Liver (tissue), 9 donors: ENCODE data around the gene ZNF267. TPM values are rescaled to one million over a fixed set of nuclear protein-coding genes. Genes with fewer than 3 reads are reported as not detected.
"Not testable (repeated sequence)": the region's sequence is repeated elsewhere in the genome, so short reads cannot be mapped to it uniquely, and the experiment has no call there.

Experiments used
- DNase-seq: peaks from one replicate; pipeline ENCODE4 v3.0.0-alpha.2; 2017; ENCODE audit warnings: low spot score
- H3K27ac ChIP-seq, 2 donors: one replicate each; pipeline ENCODE4 v1.7.0; 2013; ENCODE audit warnings: inconsistent platforms in 2 of 2, low read length in 2 of 2, control low read depth in 1 of 2, low read depth in 1 of 2, mild to moderate bottlenecking in 1 of 2
- H3K27me3 ChIP-seq, 4 donors: one replicate each; pipeline versions ENCODE4 v1.6.1 to v1.7.0; 2013; ENCODE audit warnings: low read length in 3 of 4, inconsistent platforms in 1 of 4, mild to moderate bottlenecking in 1 of 4, moderate library complexity in 1 of 4; ENCODE audit not compliant: control insufficient read depth in 4 of 4, insufficient read depth in 4 of 4
- H3K36me3 ChIP-seq, 4 donors: one replicate each; pipeline versions ENCODE4 v1.6.1 to v1.7.0; 2013; ENCODE audit warnings: low read length in 3 of 4, mild to moderate bottlenecking in 3 of 4, low read depth in 1 of 4, moderate library complexity in 1 of 4; ENCODE audit not compliant: control insufficient read depth in 4 of 4, insufficient read depth in 3 of 4
- H3K4me1 ChIP-seq, 4 donors: one replicate each; pipeline versions ENCODE4 v1.6.1 to v1.7.0; 2013; ENCODE audit warnings: low read length in 3 of 4, mild to moderate bottlenecking in 3 of 4, moderate library complexity in 1 of 4; ENCODE audit not compliant: control insufficient read depth in 4 of 4, insufficient read depth in 4 of 4
- H3K4me3 ChIP-seq, 3 donors: one replicate each; pipeline versions ENCODE4 v1.6.1 to v1.7.0; 2013; ENCODE audit warnings: low read length in 3 of 3, control low read depth in 1 of 3, low read depth in 1 of 3, mild to moderate bottlenecking in 1 of 3
- H3K9ac ChIP-seq, 2 donors: one replicate each; pipeline ENCODE4 v1.7.0; 2013; ENCODE audit warnings: low read length in 2 of 2, mild to moderate bottlenecking in 2 of 2, moderate library complexity in 2 of 2, control low read depth in 1 of 2, low read depth in 1 of 2
- H3K9me3 ChIP-seq, 4 donors: one replicate each; pipeline versions ENCODE4 v1.6.1 to v1.7.0; 2013; ENCODE audit warnings: low read length in 3 of 4; ENCODE audit not compliant: control insufficient read depth in 4 of 4
- CTCF ChIP-seq: fragments of 150-350 bp; IDR thresholded peaks from 2 replicates; pipeline ENCODE4 v1.5.1; 2017; ENCODE audit warnings: improper control_type of control experiment, low read depth, low read length; ENCODE audit not compliant: missing input control
- GABPA ChIP-seq, 2 donors: IDR thresholded peaks in 1 of 2; conservative IDR thresholded peaks in 1 of 2; 2 replicates each; pipeline ENCODE4 v1.6.1; 2016; ENCODE audit warnings: antibody characterized with exemption in 2 of 2, mild to moderate bottlenecking in 1 of 2, moderate library complexity in 1 of 2
- HNF4A ChIP-seq, 2 donors: conservative IDR thresholded peaks; 2 replicates each; pipeline ENCODE4 v1.6.1; 2016; ENCODE audit warnings: antibody characterized with exemption in 2 of 2, mild to moderate bottlenecking in 2 of 2
- HNF4G ChIP-seq: IDR thresholded peaks from 2 replicates; pipeline ENCODE4 v1.6.1; 2016; ENCODE audit warnings: antibody characterized with exemption
- JUND ChIP-seq, 2 donors: IDR thresholded peaks; 2 replicates each; pipeline ENCODE4 v1.6.1; 2016; ENCODE audit warnings: antibody characterized with exemption in 2 of 2
- RAD21 ChIP-seq, 2 donors: IDR thresholded peaks; 2 replicates each; pipeline ENCODE4 v1.6.1; 2016; ENCODE audit warnings: antibody characterized with exemption in 2 of 2, mild to moderate bottlenecking in 2 of 2
- RXRA ChIP-seq, 2 donors: IDR thresholded peaks; 2 replicates each; pipeline ENCODE4 v1.6.1; 2017 to 2018; ENCODE audit warnings: antibody characterized with exemption in 2 of 2, mild to moderate bottlenecking in 1 of 2
- TAF1 ChIP-seq: conservative IDR thresholded peaks from 2 replicates; pipeline ENCODE4 v1.6.1; 2016; ENCODE audit warnings: antibody characterized with exemption, mild to moderate bottlenecking
- YY1 ChIP-seq: IDR thresholded peaks from 2 replicates; pipeline ENCODE4 v1.6.1; 2016; ENCODE audit warnings: antibody characterized with exemption, mild to moderate bottlenecking
- WGBS: extraction: QIAGEN DNeasy Blood & Tissue Kit; methylation state at CpG from one replicate; pipeline ENCODE4 v1.1.7; 2013; 5-methylcytosine and 5-hydroxymethylcytosine counted together
- polyA plus RNA-seq, 2 donors: library from polyadenylated mRNA; stranded (reverse) in 1 of 2; unstranded in 1 of 2; fragments of 200-250 nt in 1 of 2; fragments of >200 nt in 1 of 2; fragmentation: Nextera tagmentation in 1 of 2; extraction: Ambion mirVana in 1 of 2; gene quantifications; one replicate each; pipeline versions ENCODE4 v1.2.1 to v1.2.3, GENCODE V29; 2013 to 2015
- total RNA-seq, 2 donors: library from RNA; depleted of rRNA; stranded (reverse); fragments of >200 nt; gene quantifications; one replicate each; pipeline ENCODE4 v1.2.3, GENCODE V29; 2014
- TF ChIP-seq, protein P1 (sequence below): IDR thresholded peaks from 2 replicates; pipeline ENCODE4 v1.6.1; 2016; ENCODE audit warnings: antibody characterized with exemption
- TF ChIP-seq, protein P2 (sequence below): IDR thresholded peaks from 2 replicates; pipeline ENCODE4 v1.6.1; 2016; ENCODE audit warnings: antibody characterized with exemption
- TF ChIP-seq, protein P3 (sequence below): IDR thresholded peaks from 2 replicates; pipeline ENCODE4 v1.6.1; 2016; ENCODE audit warnings: antibody characterized with exemption, mild to moderate bottlenecking
- donor health status: healthy.
- donor health status: healthy.
- donor health status: healthy.
- donor health status: healthy.
- donor health status: healthy.

ZNF267 gene
- total and polyA plus RNA-seq, 4 donors: 1.9 to 9.0 (median 3.7) TPM

DNA sequence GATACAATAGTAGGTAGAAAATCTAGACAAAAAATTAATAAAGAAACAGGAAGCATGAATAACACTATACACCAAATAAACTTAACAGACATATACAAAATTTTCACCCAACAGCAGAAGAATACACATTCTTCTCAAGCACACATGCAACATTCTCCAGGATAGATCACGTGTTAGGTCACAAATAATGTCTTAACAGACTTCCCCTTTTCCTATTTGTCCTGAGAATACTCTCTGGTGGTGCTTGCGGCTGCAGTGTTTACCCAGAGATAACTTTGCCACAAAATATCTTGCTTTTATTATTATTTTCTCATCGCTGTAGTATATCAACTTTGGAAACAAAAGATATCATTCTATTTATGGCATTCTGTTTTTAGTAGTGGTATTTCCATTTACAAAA lies 40.6 kb upstream of the ZNF267 start (continued):
- no peak for TF ChIP-seq CTCF

DNA sequence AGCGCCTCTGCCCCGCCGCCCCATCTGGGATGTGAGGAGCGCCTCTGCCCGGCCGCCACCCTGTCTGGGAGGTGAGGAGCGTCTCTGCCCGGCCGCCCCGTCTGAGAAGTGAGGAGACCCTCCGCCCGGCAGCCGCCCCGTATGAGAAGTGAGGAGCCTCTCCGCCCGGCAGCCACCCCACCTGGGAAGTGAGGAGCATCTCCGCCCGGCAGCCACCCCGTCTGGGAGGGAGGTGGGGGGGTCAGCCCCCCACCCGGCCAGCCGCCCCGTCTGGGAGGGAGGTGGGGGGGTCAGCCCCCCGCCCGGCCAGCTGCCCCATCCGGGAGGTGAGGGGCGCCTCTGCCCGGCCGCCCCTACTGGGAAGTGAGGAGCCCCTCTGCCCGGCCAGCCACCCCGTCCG lies 37.2 kb upstream of the ZNF267 start:
- not testable (repeated sequence) for DNase-seq, H3K9ac ChIP-seq, H3K4me3 ChIP-seq, H3K4me1 ChIP-seq, H3K27me3 ChIP-seq, H3K9me3 ChIP-seq, H3K27ac ChIP-seq, H3K36me3 ChIP-seq
- 90% methylated on average over 22 of the region's 31 CpGs for WGBS

- DNase-seq: no peak
- H3K27me3 ChIP-seq: no peaks in the 10 kb centered on the region
- no peak overlapping the region for H3K9ac ChIP-seq
- no peak overlapping the region for H3K27ac ChIP-seq
- H3K4me1 ChIP-seq: no peaks in the 10 kb centered on the region
- 59% methylated on average over 7 of the region's 7 CpGs for WGBS
- peaks cover 7 to 21% (median 16%) of the 10 kb centered on the region in 4 donors for H3K9me3 ChIP-seq
- H3K4me3 ChIP-seq: no peak overlapping the region
- TF ChIP-seq, protein P1, sequence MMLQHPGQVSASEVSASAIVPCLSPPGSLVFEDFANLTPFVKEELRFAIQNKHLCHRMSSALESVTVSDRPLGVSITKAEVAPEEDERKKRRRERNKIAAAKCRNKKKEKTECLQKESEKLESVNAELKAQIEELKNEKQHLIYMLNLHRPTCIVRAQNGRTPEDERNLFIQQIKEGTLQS: no peak
- TF ChIP-seq YY1 (no peak), RXRA (IDR thresholded peaks at IDR 0.05) (no peak), JUND (IDR thresholded peaks at IDR 0.05) (no peak), HNF4G (no peak)
- TF ChIP-seq, protein P2, sequence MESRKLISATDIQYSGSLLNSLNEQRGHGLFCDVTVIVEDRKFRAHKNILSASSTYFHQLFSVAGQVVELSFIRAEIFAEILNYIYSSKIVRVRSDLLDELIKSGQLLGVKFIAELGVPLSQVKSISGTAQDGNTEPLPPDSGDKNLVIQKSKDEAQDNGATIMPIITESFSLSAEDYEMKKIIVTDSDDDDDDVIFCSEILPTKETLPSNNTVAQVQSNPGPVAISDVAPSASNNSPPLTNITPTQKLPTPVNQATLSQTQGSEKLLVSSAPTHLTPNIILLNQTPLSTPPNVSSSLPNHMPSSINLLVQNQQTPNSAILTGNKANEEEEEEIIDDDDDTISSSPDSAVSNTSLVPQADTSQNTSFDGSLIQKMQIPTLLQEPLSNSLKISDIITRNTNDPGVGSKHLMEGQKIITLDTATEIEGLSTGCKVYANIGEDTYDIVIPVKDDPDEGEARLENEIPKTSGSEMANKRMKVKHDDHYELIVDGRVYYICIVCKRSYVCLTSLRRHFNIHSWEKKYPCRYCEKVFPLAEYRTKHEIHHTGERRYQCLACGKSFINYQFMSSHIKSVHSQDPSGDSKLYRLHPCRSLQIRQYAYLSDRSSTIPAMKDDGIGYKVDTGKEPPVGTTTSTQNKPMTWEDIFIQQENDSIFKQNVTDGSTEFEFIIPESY: no peak
- no peaks in the 10 kb centered on the region for H3K36me3 ChIP-seq
These were observed 30.7 kb upstream of the ZNF267 start for GRCh38 chr16:31842864-31843263.

DNA sequence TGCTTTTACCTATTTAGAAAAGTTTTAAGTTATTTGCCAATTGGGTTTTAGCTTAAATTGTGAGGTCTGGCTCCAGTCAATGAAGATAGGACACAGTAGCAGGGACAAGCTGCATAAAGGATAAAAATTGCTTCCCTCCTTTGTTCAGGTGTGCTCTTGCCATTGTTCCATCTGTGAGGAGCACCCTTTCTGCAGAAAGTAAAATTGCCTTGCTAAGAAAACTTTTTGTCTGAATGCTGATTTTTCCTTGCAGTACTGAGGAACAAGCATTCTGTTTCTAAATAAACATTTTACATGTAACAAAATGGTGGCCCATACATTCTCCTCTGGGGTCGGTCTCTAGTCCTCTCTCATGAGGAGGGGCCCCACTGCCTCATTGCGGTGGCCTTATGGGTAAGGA lies 25.0 kb upstream of the ZNF267 start:
- 70% methylated on average over 2 of the region's 2 CpGs for WGBS
- H3K4me1 ChIP-seq, H3K36me3 ChIP-seq, DNase-seq, H3K9ac ChIP-seq, H3K27ac ChIP-seq, H3K27me3 ChIP-seq: not testable (repeated sequence)
- peaks cover 3 to 32% (median 12%) of the 10 kb centered on the region in 4 donors for H3K9me3 ChIP-seq
- H3K4me3 ChIP-seq: peak overlapping the region in 1 of 3 donors; percentile 12

DNA sequence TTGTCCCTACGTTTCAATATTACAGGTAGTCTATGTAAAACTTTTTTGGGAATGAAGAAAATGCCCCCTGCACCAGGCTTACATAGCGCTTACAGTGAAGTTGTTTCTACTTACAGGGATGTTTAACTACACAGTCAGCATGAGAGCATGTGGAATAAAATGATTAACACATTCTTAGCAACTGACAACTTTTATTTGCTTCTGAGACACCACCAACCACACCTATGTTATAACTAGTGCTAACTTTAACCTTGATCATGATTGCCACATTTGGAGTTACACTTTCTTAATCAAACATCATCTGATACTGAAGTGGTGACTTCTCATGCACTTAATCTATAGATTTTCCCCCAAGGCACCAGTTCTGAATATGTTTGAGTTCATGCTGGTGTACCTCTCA lies 20.3 kb upstream of the ZNF267 start:
- Histone ChIP-seq H3K4me3 (no peak overlapping the region), H3K36me3 (no peaks in the 10 kb centered on the region), H3K9ac (no peak overlapping the region), H3K27me3 (no peaks in the 10 kb centered on the region), H3K4me1 (no peaks in the 10 kb centered on the region), H3K9me3 (peaks cover 2 to 13% (median 4%) of the 10 kb centered on the region in 4 donors), H3K27ac (no peak overlapping the region)
- WGBS: 58% methylated on average over 2 of the region's 2 CpGs
- DNase-seq: no peak
- TF ChIP-seq RAD21 (IDR thresholded peaks at IDR 0.05) (no peak), HNF4G (no peak), HNF4A (conservative IDR thresholded peaks at IDR 0.05) (no peak), JUND (IDR thresholded peaks at IDR 0.05) (no peak), RXRA (IDR thresholded peaks at IDR 0.05) (no peak), TAF1 (no peak), GABPA (IDR thresholded peaks at IDR 0.05 in 1 of 2, conservative IDR thresholded peaks at IDR 0.05 in 1 of 2) (no peak)
- TF ChIP-seq, protein P3, sequence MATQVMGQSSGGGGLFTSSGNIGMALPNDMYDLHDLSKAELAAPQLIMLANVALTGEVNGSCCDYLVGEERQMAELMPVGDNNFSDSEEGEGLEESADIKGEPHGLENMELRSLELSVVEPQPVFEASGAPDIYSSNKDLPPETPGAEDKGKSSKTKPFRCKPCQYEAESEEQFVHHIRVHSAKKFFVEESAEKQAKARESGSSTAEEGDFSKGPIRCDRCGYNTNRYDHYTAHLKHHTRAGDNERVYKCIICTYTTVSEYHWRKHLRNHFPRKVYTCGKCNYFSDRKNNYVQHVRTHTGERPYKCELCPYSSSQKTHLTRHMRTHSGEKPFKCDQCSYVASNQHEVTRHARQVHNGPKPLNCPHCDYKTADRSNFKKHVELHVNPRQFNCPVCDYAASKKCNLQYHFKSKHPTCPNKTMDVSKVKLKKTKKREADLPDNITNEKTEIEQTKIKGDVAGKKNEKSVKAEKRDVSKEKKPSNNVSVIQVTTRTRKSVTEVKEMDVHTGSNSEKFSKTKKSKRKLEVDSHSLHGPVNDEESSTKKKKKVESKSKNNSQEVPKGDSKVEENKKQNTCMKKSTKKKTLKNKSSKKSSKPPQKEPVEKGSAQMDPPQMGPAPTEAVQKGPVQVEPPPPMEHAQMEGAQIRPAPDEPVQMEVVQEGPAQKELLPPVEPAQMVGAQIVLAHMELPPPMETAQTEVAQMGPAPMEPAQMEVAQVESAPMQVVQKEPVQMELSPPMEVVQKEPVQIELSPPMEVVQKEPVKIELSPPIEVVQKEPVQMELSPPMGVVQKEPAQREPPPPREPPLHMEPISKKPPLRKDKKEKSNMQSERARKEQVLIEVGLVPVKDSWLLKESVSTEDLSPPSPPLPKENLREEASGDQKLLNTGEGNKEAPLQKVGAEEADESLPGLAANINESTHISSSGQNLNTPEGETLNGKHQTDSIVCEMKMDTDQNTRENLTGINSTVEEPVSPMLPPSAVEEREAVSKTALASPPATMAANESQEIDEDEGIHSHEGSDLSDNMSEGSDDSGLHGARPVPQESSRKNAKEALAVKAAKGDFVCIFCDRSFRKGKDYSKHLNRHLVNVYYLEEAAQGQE: no peak
- TF ChIP-seq, protein P2: no peak
